Stomach (tissue), 9 donors: ENCODE results near the gene C16orf90. TPM values are rescaled to one million over a fixed set of nuclear protein-coding genes. Genes with fewer than 3 reads are reported as not detected.

Experiments
- DNase-seq, 2 donors: peaks; one replicate each; pipeline versions ENCODE4 v3.0.0 to v3.0.0-alpha.2; 2013 to 2019
- H3K27ac ChIP-seq, 5 donors: fragments of 200-600 bp in 4 of 5; sonication (generic) in 4 of 5; one replicate each; pipeline ENCODE4 v1.5.1; 2013 to 2019; ENCODE audit warnings: mild to moderate bottlenecking in 1 of 5, moderate library complexity in 1 of 5
- H3K27me3 ChIP-seq, 3 donors: fragments of 200-600 bp; sonication (generic); one replicate each; pipeline ENCODE4 v1.5.1; 2017 to 2019; ENCODE audit warnings: mixed run types in 1 of 3
- H3K36me3 ChIP-seq, 4 donors: fragments of 200-600 bp; sonication (generic); 1 replicate in 3 of 4; 2 replicates in 1 of 4; pipeline ENCODE4 v1.5.1; 2016 to 2019
- H3K4me1 ChIP-seq, 4 donors: fragments of 200-600 bp; sonication (generic); one replicate each; pipeline ENCODE4 v1.5.1; 2016 to 2019
- H3K4me3 ChIP-seq, 4 donors: fragments of 200-600 bp; sonication (generic) in 3 of 4; one replicate each; pipeline ENCODE4 v1.5.1; 2016 to 2019; ENCODE audit warnings: mild to moderate bottlenecking in 1 of 4
- H3K9me3 ChIP-seq, 4 donors: fragments of 200-600 bp; sonication (generic); one replicate each; pipeline ENCODE4 v1.5.1; 2016 to 2019
- CTCF ChIP-seq, 7 experiments: fragments of 450-650 bp in 4 of 7; fragments of 200-600 bp in 3 of 7; sonication (generic) in 3 of 7; IDR thresholded peaks; one replicate each; pipeline ENCODE4 v1.5.1; 2016 to 2019; ENCODE audit warnings: antibody characterized with exemption in 7 of 7, control low read depth in 2 of 7, mild to moderate bottlenecking in 1 of 7
- EP300 ChIP-seq: sonication (generic); formaldehyde crosslinking; IDR thresholded peaks from one replicate; pipeline ENCODE4 v1.6.1; 2017; ENCODE audit warnings: antibody characterized with exemption
- POLR2A ChIP-seq, 4 donors: fragments of 450-650 bp; IDR thresholded peaks; one replicate each; pipeline ENCODE4 v1.6.1; 2016; ENCODE audit warnings: antibody characterized with exemption in 4 of 4, control low read depth in 2 of 4, mild to moderate bottlenecking in 1 of 4, moderate library complexity in 1 of 4
- POLR2AphosphoS5 ChIP-seq, 3 donors: sonication (generic); formaldehyde crosslinking; IDR thresholded peaks; one replicate each; pipeline ENCODE4 v1.6.1; 2016; ENCODE audit warnings: antibody characterized with exemption in 3 of 3
- whole genome bisulfite sequencing, 5 donors: extraction: QIAGEN DNeasy Blood & Tissue Kit in 3 of 5; methylation state at CpG; one replicate each; pipeline versions ENCODE4 v1.1.5 to v1.1.7; 2013 to 2018; 5-methylcytosine and 5-hydroxymethylcytosine counted together
- intact Hi-C: fragments of 100-400 bp; cut with DNase I; formaldehyde crosslinking; loops from one replicate; pipeline ENCODE4 v1.15.1; 2023; ENCODE audit warnings: low total_unique reads
- polyA plus RNA-seq, 3 donors: library from polyadenylated mRNA; stranded (reverse); fragments of 200-250 nt; gene quantifications; one replicate each; pipeline ENCODE4 v1.2.3, GENCODE V29; 2013
- total RNA-seq, 5 donors: library from RNA; depleted of rRNA; stranded (reverse); fragments of >200 nt; gene quantifications; one replicate each; pipeline versions ENCODE4 v1.1.0 to v1.2.3, GENCODE V29; 2014 to 2016
- donor health status: healthy with polysubstance abuse.
- donor health status: Bipolar disorder and iron deficiency.
- donor health status: healthy.

The C16orf90 gene
- total and polyA plus RNA-seq, 8 donors: not detected

GRCh38 chr16:3470723-3471122 is 24.6 kb downstream of the C16orf90 start:
- Histone ChIP-seq H3K27me3 (no peaks in the 10 kb centered on the region), H3K9me3 (no peaks in the 10 kb centered on the region), H3K4me1 (peaks cover 34 to 98% (median 78%) of the 10 kb centered on the region in 4 donors), H3K4me3 (no peak overlapping the region), H3K27ac (no peak overlapping the region), H3K36me3 (peaks cover 11 to 50% (median 30%) of the 10 kb centered on the region in 4 donors)
- intact Hi-C loops: no loop called here
- TF ChIP-seq EP300 (no peak), POLR2A (IDR thresholded peaks at IDR 0.05) (no peak), CTCF (IDR thresholded peaks at IDR 0.05) (no peak)
- 79 to 93% (median 86%) methylated on average over 9 of the region's 9 CpGs for WGBS, 5 donors
- DNase-seq: no peak

GRCh38 chr16:3469736-3470135 is 25.6 kb downstream of the C16orf90 start:
- intact Hi-C loops: no loop called here
- TF ChIP-seq CTCF (IDR thresholded peaks at IDR 0.05) (no peak), EP300 (no peak), POLR2A (IDR thresholded peaks at IDR 0.05) (no peak), POLR2AphosphoS5 (IDR thresholded peaks at IDR 0.05) (no peak)
- DNase-seq: no peak
- Histone ChIP-seq H3K4me1 (peaks cover 34 to 98% (median 76%) of the 10 kb centered on the region in 4 donors), H3K27me3 (no peaks in the 10 kb centered on the region), H3K36me3 (peaks cover 12 to 52% (median 35%) of the 10 kb centered on the region in 4 donors), H3K4me3 (no peak overlapping the region), H3K27ac (no peak overlapping the region), H3K9me3 (no peaks in the 10 kb centered on the region)
- WGBS, 5 donors: 75 to 88% (median 83%) methylated on average over 4 to 7 of the region's 7 CpGs

- TF ChIP-seq CTCF (IDR thresholded peaks at IDR 0.05) (no peak), POLR2AphosphoS5 (IDR thresholded peaks at IDR 0.05) (no peak), EP300 (no peak), POLR2A (IDR thresholded peaks at IDR 0.05) (no peak)
- H3K4me1 ChIP-seq: peaks cover 24 to 97% (median 77%) of the 10 kb centered on the region in 4 donors
- WGBS, 5 donors: 47 to 62% (median 59%) methylated on average over 13 to 15 of the region's 15 CpGs
- H3K9me3 ChIP-seq: no peaks in the 10 kb centered on the region
- no peak for DNase-seq
- H3K27ac ChIP-seq: no peak overlapping the region
- intact Hi-C loops: no loop called here
- H3K27me3 ChIP-seq: no peaks in the 10 kb centered on the region
- no peak overlapping the region for H3K4me3 ChIP-seq
- peaks cover 12 to 51% (median 35%) of the 10 kb centered on the region in 4 donors for H3K36me3 ChIP-seq
These were observed 26.8 kb downstream of the C16orf90 start for GRCh38 chr16:3468501-3468900.

GRCh38 chr16:3467921-3468320 is 27.4 kb downstream of the C16orf90 start:
- intact Hi-C loops: no loop called here
- H3K27ac ChIP-seq: no peak overlapping the region
- peaks cover 16 to 49% (median 33%) of the 10 kb centered on the region in 4 donors for H3K36me3 ChIP-seq
- H3K9me3 ChIP-seq: no peaks in the 10 kb centered on the region
- no peak for DNase-seq
- WGBS, 5 donors: 67 to 77% (median 72%) methylated on average over 4 of the region's 4 CpGs
- peaks cover 25 to 97% (median 76%) of the 10 kb centered on the region in 4 donors for H3K4me1 ChIP-seq
- H3K27me3 ChIP-seq: no peaks in the 10 kb centered on the region
- TF ChIP-seq CTCF (IDR thresholded peaks at IDR 0.05) (no peak), POLR2AphosphoS5 (IDR thresholded peaks at IDR 0.05) (no peak), POLR2A (IDR thresholded peaks at IDR 0.05) (no peak), EP300 (no peak)
- H3K4me3 ChIP-seq: no peak overlapping the region
